Gastroesophageal sphincter (tissue), 3 donors: ENCODE measurements around the gene PRDM15.

Source experiments
- EP300 ChIP-seq: sonication (generic); formaldehyde crosslinking; IDR thresholded peaks from one replicate; pipeline ENCODE4 v1.6.1; 2017; ENCODE audit warnings: antibody characterized with exemption, mild to moderate bottlenecking
- POLR2A ChIP-seq, 2 donors: fragments of 450-650 bp; IDR thresholded peaks; one replicate each; pipeline ENCODE4 v1.6.1; 2017; ENCODE audit warnings: antibody characterized with exemption in 2 of 2, mild to moderate bottlenecking in 2 of 2, moderate library complexity in 1 of 2
- POLR2AphosphoS5 ChIP-seq: sonication (generic); formaldehyde crosslinking; IDR thresholded peaks from one replicate; pipeline ENCODE4 v1.6.1; 2017; ENCODE audit warnings: antibody characterized with exemption
- TF ChIP-seq, protein P1 (sequence below), 4 experiments: fragments of 200-600 bp in 2 of 4; fragments of 450-650 bp in 2 of 4; sonication (generic) in 1 of 4; IDR thresholded peaks; one replicate each; pipeline ENCODE4 v1.5.1; 2017 to 2019; ENCODE audit warnings: antibody characterized with exemption in 4 of 4, mild to moderate bottlenecking in 2 of 4, moderate library complexity in 2 of 4

DNA sequence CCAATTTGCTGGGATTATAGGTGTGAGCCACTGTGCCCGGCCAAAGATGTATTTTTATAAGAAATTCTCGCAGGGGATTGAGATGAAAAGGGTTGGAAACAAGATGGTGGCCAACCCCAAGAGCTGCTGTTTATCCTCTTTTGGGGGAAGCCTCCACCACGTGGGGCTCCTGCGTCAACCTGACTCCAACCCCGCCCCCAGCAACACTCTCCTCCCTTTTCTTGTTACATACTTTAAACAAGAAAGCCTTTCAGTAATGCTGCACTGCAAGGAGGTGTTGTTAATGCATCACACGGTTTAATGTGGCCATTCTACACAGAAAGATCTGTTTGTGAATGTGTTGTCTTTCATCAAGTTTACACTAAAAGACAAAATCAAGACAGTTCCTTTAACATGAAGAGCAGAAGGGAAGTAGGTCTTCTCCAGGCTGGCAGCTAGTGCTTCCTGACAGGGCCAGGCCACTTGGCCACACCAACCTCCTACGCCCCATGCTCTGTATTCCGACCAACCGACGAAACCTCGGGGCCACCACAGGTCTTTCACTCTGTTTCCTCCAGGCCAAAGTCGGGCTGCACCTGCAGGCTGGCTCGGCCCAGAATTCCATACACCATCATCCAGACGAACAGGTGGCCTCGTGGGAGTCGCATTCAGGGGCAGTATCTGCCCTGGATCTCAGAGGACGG is 48.7 kb upstream of the PRDM15 start:
- TF ChIP-seq, protein P1, sequence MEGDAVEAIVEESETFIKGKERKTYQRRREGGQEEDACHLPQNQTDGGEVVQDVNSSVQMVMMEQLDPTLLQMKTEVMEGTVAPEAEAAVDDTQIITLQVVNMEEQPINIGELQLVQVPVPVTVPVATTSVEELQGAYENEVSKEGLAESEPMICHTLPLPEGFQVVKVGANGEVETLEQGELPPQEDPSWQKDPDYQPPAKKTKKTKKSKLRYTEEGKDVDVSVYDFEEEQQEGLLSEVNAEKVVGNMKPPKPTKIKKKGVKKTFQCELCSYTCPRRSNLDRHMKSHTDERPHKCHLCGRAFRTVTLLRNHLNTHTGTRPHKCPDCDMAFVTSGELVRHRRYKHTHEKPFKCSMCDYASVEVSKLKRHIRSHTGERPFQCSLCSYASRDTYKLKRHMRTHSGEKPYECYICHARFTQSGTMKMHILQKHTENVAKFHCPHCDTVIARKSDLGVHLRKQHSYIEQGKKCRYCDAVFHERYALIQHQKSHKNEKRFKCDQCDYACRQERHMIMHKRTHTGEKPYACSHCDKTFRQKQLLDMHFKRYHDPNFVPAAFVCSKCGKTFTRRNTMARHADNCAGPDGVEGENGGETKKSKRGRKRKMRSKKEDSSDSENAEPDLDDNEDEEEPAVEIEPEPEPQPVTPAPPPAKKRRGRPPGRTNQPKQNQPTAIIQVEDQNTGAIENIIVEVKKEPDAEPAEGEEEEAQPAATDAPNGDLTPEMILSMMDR (IDR thresholded peaks at IDR 0.05), result no peak
- TF ChIP-seq POLR2A (IDR thresholded peaks at IDR 0.05), result no peak
- no peak for TF ChIP-seq POLR2AphosphoS5
- no peak for TF ChIP-seq EP300
